HG03280 (cell line): Measurements from ENCODE around the gene WDR1.
A peak's percentile ranks its signal among the peaks of the same experiment; 100 is the strongest.
"Not testable (repeated sequence)": the region's sequence is repeated elsewhere in the genome, so short reads cannot be mapped to it uniquely, and the experiment has no call there.

Source experiments
- ATAC-seq: cut with Tn5 transposase; IDR thresholded peaks from one replicate; pipeline ENCODE4 v1.9.1; 2021; ENCODE audit warnings: mild to moderate bottlenecking, moderate library complexity; ENCODE audit not compliant: unreplicated experiment

The WDR1 gene

DNA sequence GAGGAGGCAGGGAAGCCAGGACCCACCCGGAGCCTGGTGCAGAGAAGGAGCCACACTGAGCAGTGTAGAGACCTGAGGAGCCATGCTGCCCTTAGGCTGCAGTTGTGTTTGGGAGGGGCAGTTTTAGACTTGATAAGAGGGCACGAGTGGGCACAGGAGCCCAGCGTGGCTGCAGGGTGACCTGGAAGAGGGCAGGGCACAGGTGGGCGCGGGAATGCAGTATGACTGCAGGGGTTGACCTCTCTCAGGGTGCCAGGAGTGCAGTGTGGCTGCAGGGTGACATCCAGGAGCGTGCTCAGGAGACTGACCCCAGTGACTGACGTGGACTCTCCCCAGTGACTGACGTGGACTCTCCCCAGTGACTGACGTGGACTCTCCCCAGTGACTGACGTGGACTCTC is 14.6 kb upstream of the WDR1 start:
- ATAC-seq, result no peak

- ATAC-seq, result no peak
Measured at GRCh38 chr4:10130178-10130888, 13.7 kb upstream of the WDR1 start.

DNA sequence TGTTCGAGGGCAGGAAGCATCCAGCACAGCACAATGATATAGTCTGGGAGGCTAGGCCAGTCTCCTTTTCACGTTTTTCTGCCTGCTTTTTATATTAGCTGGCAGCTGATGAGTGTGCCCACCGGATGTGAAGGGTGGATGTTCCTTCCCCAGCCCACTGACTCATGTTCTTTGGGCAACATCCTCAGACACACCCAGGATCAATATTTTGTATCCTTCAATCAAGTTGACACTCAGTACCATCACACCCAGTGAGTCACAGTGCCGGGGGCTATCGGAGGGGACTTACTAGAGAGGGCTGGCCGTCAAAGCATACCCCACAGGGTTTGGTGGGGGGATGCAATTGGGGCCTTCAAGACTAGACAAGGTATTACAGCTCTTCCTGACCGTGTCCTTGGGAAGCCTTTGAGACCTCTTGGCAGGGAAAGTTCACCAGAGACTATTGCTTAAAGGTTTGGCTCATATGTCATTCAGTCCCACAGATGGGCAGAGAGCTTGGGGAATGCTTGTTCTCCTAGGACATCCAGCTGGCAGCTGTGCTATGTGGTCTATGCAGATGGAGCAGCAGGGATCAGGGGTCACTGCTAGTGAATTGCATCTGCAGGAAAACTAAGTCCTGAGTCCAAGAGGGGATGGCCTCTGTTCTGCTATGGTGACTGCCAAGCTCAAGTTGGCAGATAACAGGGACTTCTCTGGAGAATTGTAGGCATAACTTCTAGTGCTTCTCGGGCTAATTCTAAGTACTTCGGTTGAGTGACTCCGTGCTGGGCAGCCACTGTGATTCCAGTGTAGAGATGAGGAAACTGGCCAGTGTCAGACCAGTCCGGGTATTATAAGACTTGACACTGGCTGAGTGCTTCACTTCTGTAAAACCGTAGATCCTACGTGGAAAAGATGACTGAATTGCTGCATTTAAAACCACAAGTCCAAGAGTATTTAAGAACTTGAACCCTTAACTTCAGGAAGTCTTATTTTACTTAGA is 12.9 kb upstream of the WDR1 start:
- no peak for ATAC-seq

DNA sequence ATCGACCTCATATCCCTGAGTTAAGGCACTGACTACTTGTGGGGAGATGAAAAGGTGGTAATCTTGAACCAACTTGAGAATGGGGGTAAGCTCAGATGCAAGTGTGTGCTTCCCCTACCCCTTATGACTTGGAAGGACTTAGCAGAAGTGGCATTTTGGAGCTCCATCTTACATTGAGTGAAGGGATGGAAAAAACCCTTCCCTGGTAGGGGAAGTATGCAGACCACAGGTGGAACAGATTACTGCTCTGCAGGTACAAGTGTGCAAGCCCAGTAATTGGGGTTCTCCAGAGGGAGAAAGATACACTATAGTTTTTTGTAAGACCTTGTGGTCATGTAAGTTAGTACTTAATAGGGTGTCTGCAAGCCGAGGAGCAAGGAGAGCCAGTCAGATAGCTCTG is 12.2 kb upstream of the WDR1 start:
- ATAC-seq, result no peak

- not testable (repeated sequence) for ATAC-seq
Measured at GRCh38 chr4:10127531-10127930, 10.9 kb upstream of the WDR1 start.

- no peak for ATAC-seq
Measured at GRCh38 chr4:10124167-10124930, 7.8 kb upstream of the WDR1 start.

GRCh38 chr4:10123227-10124101 is 6.9 kb upstream of the WDR1 start:
- no peak for ATAC-seq

DNA sequence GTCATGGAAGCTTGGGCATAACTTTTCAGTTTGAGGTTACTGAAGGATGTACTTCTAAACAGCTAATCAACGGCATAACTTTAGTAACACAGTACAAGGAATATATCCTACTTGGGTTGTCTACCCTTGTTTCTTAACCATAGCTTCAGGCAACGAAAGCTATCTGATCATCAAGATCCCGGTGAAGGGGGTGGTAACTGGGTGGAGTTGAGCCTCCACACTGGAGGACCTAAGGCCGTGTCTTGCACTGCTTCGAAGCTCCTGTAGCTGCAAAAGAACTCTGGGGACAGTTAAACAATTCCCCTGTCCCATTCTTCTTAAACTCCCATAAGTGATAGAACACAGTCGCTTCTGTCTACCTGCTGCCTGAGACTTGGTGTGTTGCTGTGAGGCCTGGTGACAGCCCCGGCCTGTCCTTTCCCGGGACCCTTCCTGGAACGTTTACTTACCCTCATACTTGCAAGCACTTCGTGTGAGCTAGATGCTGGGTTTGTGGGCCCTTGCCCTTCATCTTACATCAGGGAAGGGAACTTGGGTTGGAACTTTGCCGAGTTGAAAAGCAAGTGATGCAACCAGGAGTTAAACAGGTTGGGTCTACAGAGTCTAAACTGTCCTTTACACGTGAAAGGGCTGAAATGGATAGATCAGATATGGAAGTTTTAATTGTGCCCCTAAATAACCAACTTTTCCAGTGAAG is 5.8 kb upstream of the WDR1 start:
- ATAC-seq, result no peak

- no peak for ATAC-seq
Measured at GRCh38 chr4:10121568-10122208, 5.1 kb upstream of the WDR1 start.

- ATAC-seq, result no peak
Measured at GRCh38 chr4:10120943-10121567, 4.5 kb upstream of the WDR1 start.

- no peak for ATAC-seq
Measured at GRCh38 chr4:10119773-10120172, 3.2 kb upstream of the WDR1 start.

DNA sequence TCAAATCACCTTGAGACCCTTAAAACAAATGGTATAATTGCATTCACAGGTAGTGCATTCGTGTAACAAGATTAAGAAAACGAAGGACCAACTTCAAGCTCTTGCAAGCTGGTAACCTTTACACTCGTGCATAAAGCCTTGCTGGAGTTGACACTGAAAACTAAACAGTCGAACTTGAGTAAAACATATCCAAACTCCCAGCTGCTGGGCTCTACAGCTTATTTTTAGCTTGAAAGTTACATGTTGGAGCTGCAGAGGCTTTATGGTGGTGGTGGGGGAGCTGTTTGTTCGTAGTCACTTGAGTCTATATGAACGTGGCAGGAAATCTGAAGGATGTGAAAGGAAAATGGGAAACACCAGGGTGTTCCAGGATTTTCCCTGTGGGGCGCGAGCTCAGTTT is 2.7 kb upstream of the WDR1 start:
- ATAC-seq, result no peak

DNA sequence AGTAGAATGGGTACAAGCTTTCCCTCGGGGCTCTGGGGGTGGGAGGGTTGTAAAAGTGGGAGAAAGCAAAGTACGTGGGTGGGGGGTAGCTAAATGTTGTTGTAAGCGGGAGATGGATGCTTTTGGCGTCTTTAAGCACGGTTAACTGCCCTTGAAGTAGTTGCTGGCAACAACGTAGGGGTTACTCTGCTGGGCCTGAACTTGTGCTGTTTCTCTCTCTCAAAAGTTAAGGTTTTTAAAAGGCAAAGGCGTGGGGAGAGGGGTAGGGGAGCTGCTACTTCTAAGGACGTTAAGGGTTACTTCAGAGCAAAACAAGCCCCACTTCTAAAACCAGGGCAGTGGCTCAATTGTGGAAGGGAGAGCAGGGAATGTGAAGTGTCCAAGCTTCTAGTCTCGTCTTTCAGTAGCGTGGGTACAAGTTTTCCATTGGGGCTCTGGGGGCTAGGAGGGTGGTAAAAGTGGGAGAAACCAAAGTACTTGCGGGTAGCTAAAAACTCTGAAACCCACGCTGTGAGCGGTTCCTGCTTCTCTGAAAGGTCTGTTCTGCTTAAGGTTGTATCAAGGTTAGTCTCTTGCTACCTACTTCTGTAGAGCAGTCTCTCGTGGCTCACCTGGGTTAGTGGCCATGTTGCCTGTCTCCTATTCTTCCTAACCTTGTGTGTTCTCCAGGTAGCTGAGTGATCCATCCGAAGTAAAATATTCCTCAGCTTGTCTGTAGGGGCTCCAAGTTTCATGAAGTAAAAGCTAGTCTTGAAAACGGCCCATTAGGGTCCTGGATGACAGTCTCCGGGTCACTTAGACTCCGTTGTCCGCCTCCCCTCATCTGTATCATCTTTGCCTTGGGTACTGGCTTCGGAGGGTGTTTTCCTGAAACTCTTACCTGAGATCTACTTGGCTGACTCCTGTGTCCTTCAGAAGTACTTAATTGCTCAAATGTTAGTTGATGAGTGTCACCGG is 1.7 kb upstream of the WDR1 start:
- ATAC-seq, result no peak

GRCh38 chr4:10117359-10118047 is 904 bp upstream of the WDR1 start:
- ATAC-seq, result no peak

DNA sequence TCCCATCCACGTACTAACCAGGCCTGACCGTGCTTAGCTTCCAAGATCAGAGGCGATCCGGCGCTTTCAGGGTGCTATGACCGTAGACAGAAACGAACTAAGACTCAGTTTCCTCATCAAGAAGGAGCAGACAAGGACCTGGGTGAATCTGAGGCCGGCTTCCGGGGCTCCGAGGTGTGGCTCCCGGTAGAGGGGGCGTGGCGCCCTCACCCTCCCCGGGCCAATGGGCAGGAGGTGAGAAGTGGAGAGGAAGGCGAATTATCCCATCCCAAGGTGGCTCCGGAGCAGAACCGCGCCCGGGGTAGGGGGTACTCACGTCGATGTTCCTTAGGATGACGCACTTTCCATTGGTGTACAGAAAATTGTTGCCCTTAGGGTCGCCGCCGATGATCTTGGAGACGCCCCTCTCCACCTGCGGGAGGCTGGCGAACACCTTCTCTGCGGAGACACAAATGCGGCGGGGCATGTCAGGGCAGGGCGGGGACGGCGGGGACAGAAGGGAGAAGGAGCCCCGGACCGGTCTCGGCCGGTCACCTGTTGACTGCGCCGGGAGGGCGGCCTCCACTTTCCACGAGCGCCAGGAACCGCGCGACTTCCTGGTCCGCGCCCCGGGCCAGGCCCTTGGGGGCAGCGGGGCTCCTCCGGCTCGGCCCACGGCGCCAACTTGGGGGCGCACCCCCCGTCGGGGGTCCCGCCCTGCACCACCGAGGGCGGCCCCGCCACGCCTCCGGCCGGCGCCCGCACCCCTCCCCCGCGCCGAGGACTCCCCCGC is 616 bp downstream of the WDR1 start:
- peak; percentile 36 for ATAC-seq

- ATAC-seq, result no peak
Measured at GRCh38 chr4:10115271-10115796, 1.3 kb downstream of the WDR1 start.
